Measurements from ENCODE around the gene RGS19. TPM values are rescaled to one million over a fixed set of nuclear protein-coding genes. Genes with fewer than 3 reads are reported as not detected.

The RGS19 gene
- total RNA-seq, 1 donor from 2014 or later = 53.4 TPM

- intact Hi-C loops (cut with micrococcal nuclease) = loop anchor here (1.0 kb wide), 1 partner anchor 16 kb away; no protein-coding TSS in a partner anchor
- DNase-seq (no peak), ATAC-seq (ENCODE audit: low read depth) (no peak)
- POLR2A ChIA-PET = interaction anchor here (1.4 to 2.0 kb wide), 5 partner anchors 15 to 35 kb away, joined by 6 to 23 read pairs (median 12); partner anchors contain the start of genes NPBWR2 and TCEA2
- Mint-ChIP-seq H3K4me3 (peak overlapping the region; percentile 88), H3K9me3 (no peaks in the 10 kb centered on the region), H3K36me3 (ENCODE audit: low read depth) (no peaks in the 10 kb centered on the region), H3K27me3 (peaks cover 4% of the 10 kb centered on the region), H3K4me1 (peaks cover 39% of the 10 kb centered on the region), H3K27ac (no peak overlapping the region)
- CTCF ChIA-PET = interaction anchor here (1.1 to 7.5 kb wide), 6 partner anchors 15 to 104 kb away, joined by 3 to 80 read pairs (median 6); partner anchors contain the start of genes C20orf204, PRPF6 and SAMD10
- TF ChIP-seq, protein P1, sequence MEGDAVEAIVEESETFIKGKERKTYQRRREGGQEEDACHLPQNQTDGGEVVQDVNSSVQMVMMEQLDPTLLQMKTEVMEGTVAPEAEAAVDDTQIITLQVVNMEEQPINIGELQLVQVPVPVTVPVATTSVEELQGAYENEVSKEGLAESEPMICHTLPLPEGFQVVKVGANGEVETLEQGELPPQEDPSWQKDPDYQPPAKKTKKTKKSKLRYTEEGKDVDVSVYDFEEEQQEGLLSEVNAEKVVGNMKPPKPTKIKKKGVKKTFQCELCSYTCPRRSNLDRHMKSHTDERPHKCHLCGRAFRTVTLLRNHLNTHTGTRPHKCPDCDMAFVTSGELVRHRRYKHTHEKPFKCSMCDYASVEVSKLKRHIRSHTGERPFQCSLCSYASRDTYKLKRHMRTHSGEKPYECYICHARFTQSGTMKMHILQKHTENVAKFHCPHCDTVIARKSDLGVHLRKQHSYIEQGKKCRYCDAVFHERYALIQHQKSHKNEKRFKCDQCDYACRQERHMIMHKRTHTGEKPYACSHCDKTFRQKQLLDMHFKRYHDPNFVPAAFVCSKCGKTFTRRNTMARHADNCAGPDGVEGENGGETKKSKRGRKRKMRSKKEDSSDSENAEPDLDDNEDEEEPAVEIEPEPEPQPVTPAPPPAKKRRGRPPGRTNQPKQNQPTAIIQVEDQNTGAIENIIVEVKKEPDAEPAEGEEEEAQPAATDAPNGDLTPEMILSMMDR (IDR thresholded peaks at IDR 0.05) = no peak
Measured at GRCh38 chr20:64084685-64085152, 5.4 kb upstream of the RGS19 start.

- H3K4me3 Mint-ChIP-seq = peak within 1 kb of the TSS; percentile 88
- H3K9me3 Mint-ChIP-seq = no peaks in the 10 kb centered on the region
- peaks cover 4% of the 10 kb centered on the region for H3K27me3 Mint-ChIP-seq
- H3K4me1 Mint-ChIP-seq = peaks cover 41% of the 10 kb centered on the region
- POLR2A ChIA-PET = interaction anchor here (0.6 to 2.0 kb wide), 9 partner anchors 15 to 563 kb away, joined by 3 to 23 read pairs (median 6); partner anchors contain the start of genes NPBWR2, PCMTD2, PPDPF and TCEA2
- peak within 1 kb of the TSS; percentile 61 for H3K27ac Mint-ChIP-seq
- peaks cover 1% of the 10 kb centered on the region for H3K36me3 Mint-ChIP-seq (ENCODE audit: low read depth)
- ATAC-seq (ENCODE audit: low read depth) (no peak), DNase-seq (no peak)
- intact Hi-C loops (cut with micrococcal nuclease) = loop anchor here (1.0 kb wide), 3 partner anchors 16 to 45 kb away; no protein-coding TSS in a partner anchor
- TF ChIP-seq, protein P1 (IDR thresholded peaks at IDR 0.05) = no peak
- CTCF ChIA-PET = interaction anchor here (0.8 to 7.5 kb wide), 11 partner anchors 14 to 104 kb away, joined by 3 to 80 read pairs (median 6); partner anchors contain the start of genes C20orf204, PRPF6 and SAMD10
Measured at GRCh38 chr20:64083804-64084684, 4.7 kb upstream of the RGS19 start, which contains the start of gene LKAAEAR1. LKAAEAR1 (minus strand) TSS chr20:64084398; CDS start chr20:64084219, 179 bp downstream.

GRCh38 chr20:64083378-64083803 is 4.1 kb upstream of the RGS19 start:
- Mint-ChIP-seq H3K27ac (no peak overlapping the region), H3K4me3 (peak overlapping the region; percentile 77), H3K27me3 (peaks cover 4% of the 10 kb centered on the region), H3K4me1 (peaks cover 42% of the 10 kb centered on the region), H3K36me3 (ENCODE audit: low read depth) (peaks cover 2% of the 10 kb centered on the region), H3K9me3 (no peaks in the 10 kb centered on the region)
- ChIA-PET CTCF (interaction anchor here (0.8 to 7.5 kb wide), 10 partner anchors 14 to 103 kb away, joined by 3 to 80 read pairs (median 6); partner anchors contain the start of genes PRPF6 and SAMD10), POLR2A (interaction anchor here (0.6 to 2.0 kb wide), 8 partner anchors 16 to 563 kb away, joined by 3 to 23 read pairs (median 6); partner anchors contain the start of genes NPBWR2, PCMTD2 and PPDPF)
- ATAC-seq (ENCODE audit: low read depth) (peak; percentile 34), DNase-seq (peak; percentile 73)
- intact Hi-C loops (cut with micrococcal nuclease) = loop anchor here (1.0 kb wide), 2 partner anchors 37 to 44 kb away; no protein-coding TSS in a partner anchor
- TF ChIP-seq, protein P1 (IDR thresholded peaks at IDR 0.05) = no peak

- Mint-ChIP-seq H3K4me1 (peaks cover 45% of the 10 kb centered on the region), H3K4me3 (peak overlapping the region; percentile 77), H3K27ac (no peak overlapping the region), H3K27me3 (peaks cover 4% of the 10 kb centered on the region), H3K9me3 (no peaks in the 10 kb centered on the region), H3K36me3 (ENCODE audit: low read depth) (peaks cover 3% of the 10 kb centered on the region)
- TF ChIP-seq, protein P1 (IDR thresholded peaks at IDR 0.05) = no peak
- no peak for ATAC-seq (ENCODE audit: low read depth)
- CTCF ChIA-PET = interaction anchor here (1.1 to 7.5 kb wide), 8 partner anchors 13 to 103 kb away, joined by 4 to 80 read pairs (median 8); partner anchors contain the start of genes PRPF6 and SAMD10
- intact Hi-C loops (cut with micrococcal nuclease) = loop anchor here (1.0 kb wide), 2 partner anchors 37 to 44 kb away; no protein-coding TSS in a partner anchor
- DNase-seq = no peak
- POLR2A ChIA-PET = interaction anchor here (1.4 to 2.0 kb wide), 5 partner anchors 17 to 172 kb away, joined by 4 to 23 read pairs (median 12); partner anchors contain the start of genes NPBWR2 and PCMTD2
Measured at GRCh38 chr20:64082820-64083377, 3.6 kb upstream of the RGS19 start.
